Upper lobe of left lung (tissue), 4 donors: ENCODE results near the gene MARS1.

ENCODE experiments used
- CTCF ChIP-seq, 6 experiments: fragments of 450-650 bp in 4 of 6; fragments of 200-600 bp in 2 of 6; sonication (generic) in 2 of 6; IDR thresholded peaks; one replicate each; pipeline ENCODE4 v1.5.1; 2016 to 2019; ENCODE audit warnings: antibody characterized with exemption in 6 of 6
- EP300 ChIP-seq, 4 donors: sonication (generic); formaldehyde crosslinking; IDR thresholded peaks; one replicate each; pipeline ENCODE4 v1.5.1; 2017; ENCODE audit warnings: antibody characterized with exemption in 4 of 4, control low read depth in 2 of 4
- POLR2A ChIP-seq, 4 donors: fragments of 450-650 bp; IDR thresholded peaks; one replicate each; pipeline ENCODE4 v1.5.1; 2016 to 2017; ENCODE audit warnings: antibody characterized with exemption in 4 of 4, mild to moderate bottlenecking in 2 of 4
- POLR2AphosphoS5 ChIP-seq, 2 donors: sonication (generic); formaldehyde crosslinking; IDR thresholded peaks; one replicate each; pipeline ENCODE4 v1.5.1; 2017; ENCODE audit warnings: antibody characterized with exemption in 2 of 2

GRCh38 chr12:57539134-57539768, 51.4 kb downstream of the MARS1 start:
- TF ChIP-seq CTCF (IDR thresholded peaks at IDR 0.05) (no peak), POLR2A (IDR thresholded peaks at IDR 0.05) (no peak), POLR2AphosphoS5 (IDR thresholded peaks at IDR 0.05) (no peak), EP300 (IDR thresholded peaks at IDR 0.05) (no peak)
